Gastroesophageal sphincter (tissue), 4 donors: ENCODE data around the gene SPRN. TPM values are rescaled to one million over a fixed set of nuclear protein-coding genes. Genes with fewer than 3 reads are reported as not detected.
"Not testable (repeated sequence)": the region's sequence is repeated elsewhere in the genome, so short reads cannot be mapped to it uniquely, and the experiment has no call there.

Experiments
- ATAC-seq: fragments of 150-250 bp; one replicate; pipeline ENCODE4 v1.9.1; 2016; ENCODE audit warnings: mild to moderate bottlenecking, moderate library complexity
- H3K27ac ChIP-seq, 4 donors: fragments of 200-600 bp; sonication (generic) in 3 of 4; 1 replicate in 3 of 4; 2 replicates in 1 of 4; pipeline ENCODE4 v1.5.1; 2016 to 2019
- H3K27me3 ChIP-seq: fragments of 200-600 bp; sonication (generic); one replicate; pipeline ENCODE4 v1.5.1; 2019
- H3K36me3 ChIP-seq, 2 donors: fragments of 200-600 bp; sonication (generic); one replicate each; pipeline ENCODE4 v1.5.1; 2019; ENCODE audit warnings: control low read depth in 1 of 2
- H3K4me1 ChIP-seq, 3 donors: fragments of 200-600 bp; sonication (generic); 1 replicate in 2 of 3; 2 replicates in 1 of 3; pipeline ENCODE4 v1.5.1; 2016 to 2019; ENCODE audit warnings: control low read depth in 2 of 3
- H3K4me3 ChIP-seq, 2 donors: fragments of 200-600 bp; sonication (generic); one replicate each; pipeline ENCODE4 v1.5.1; 2019; ENCODE audit warnings: mild to moderate bottlenecking in 1 of 2, moderate library complexity in 1 of 2
- H3K9me3 ChIP-seq, 3 donors: fragments of 200-600 bp; sonication (generic); one replicate each; pipeline ENCODE4 v1.5.1; 2017 to 2019; ENCODE audit warnings: control low read depth in 2 of 3
- CTCF ChIP-seq, 4 experiments: fragments of 200-600 bp in 2 of 4; fragments of 450-650 bp in 2 of 4; sonication (generic) in 1 of 4; IDR thresholded peaks; one replicate each; pipeline ENCODE4 v1.5.1; 2017 to 2019; ENCODE audit warnings: antibody characterized with exemption in 4 of 4, mild to moderate bottlenecking in 2 of 4, moderate library complexity in 2 of 4
- EP300 ChIP-seq: sonication (generic); formaldehyde crosslinking; IDR thresholded peaks from one replicate; pipeline ENCODE4 v1.6.1; 2017; ENCODE audit warnings: antibody characterized with exemption, mild to moderate bottlenecking
- POLR2A ChIP-seq, 2 donors: fragments of 450-650 bp; IDR thresholded peaks; one replicate each; pipeline ENCODE4 v1.6.1; 2017; ENCODE audit warnings: antibody characterized with exemption in 2 of 2, mild to moderate bottlenecking in 2 of 2, moderate library complexity in 1 of 2
- POLR2AphosphoS5 ChIP-seq: sonication (generic); formaldehyde crosslinking; IDR thresholded peaks from one replicate; pipeline ENCODE4 v1.6.1; 2017; ENCODE audit warnings: antibody characterized with exemption
- WGBS, 2 donors: methylation state at CpG; one replicate each; pipeline ENCODE4 v1.1.5; 2018; ENCODE audit warnings: low coverage in 1 of 2; 5-methylcytosine and 5-hydroxymethylcytosine counted together
- total RNA-seq, 4 donors: library from RNA; depleted of rRNA; stranded (reverse); fragments of >200 nt; gene quantifications; one replicate each; pipeline ENCODE4 v1.1.0, GENCODE V29; 2016

The SPRN gene
- total RNA-seq, 4 donors from 2014 or later = 0.12 to 0.35 TPM; not detected in 2

DNA sequence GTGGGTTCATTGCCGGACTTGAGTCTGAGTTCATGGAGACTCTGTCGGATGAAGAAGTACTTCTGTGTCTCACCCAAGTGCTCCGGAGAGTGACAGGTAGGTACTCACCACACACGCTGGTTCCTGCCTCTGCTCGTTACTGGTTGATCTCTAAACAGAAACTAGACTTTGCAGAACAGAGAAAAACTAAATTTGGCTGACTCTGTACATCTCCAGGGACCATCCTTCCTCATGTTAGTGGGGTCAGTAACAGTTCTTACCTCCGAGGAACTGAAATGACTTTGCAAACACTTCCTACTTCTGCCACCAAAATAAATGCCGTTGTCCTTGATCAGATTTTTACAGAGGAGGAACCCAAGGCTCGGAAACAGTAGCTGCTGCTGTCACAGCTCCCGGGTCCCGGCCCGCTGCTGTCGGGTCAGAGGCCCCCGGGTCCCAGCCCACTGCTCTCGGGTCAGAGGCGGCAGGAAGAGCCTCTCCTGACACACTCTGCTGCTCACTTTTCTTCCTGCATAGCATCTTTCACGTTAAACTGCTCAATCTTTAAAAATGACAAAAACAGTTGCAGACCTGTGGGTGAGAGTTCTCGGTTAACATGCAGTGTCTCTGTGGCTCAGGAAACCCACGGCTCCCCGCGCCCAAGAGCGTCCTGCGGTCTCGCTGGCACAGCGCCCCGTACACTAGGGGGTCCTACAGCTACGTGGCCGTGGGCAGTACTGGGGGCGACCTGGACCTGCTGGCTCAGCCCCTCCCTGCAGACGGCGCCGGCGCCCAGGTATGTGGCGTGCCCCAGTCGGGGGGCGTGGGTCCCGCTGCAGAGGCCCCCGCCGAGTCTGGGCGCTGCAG is 35.2 kb downstream of the SPRN start:
- H3K4me3 ChIP-seq = no peak overlapping the region
- no peaks in the 10 kb centered on the region for H3K9me3 ChIP-seq
- ATAC-seq = no peak
- TF ChIP-seq POLR2A (IDR thresholded peaks at IDR 0.05) = no peak
- 73 to 75% methylated on average over 6 to 7 of the region's 39 CpGs for WGBS, 2 donors
- H3K4me1 ChIP-seq = peaks cover 0 to 6% (median 0%) of the 10 kb centered on the region in 3 donors
- H3K27ac ChIP-seq = peak overlapping the region in 2 of 4 donors; percentile 5 to 9
- no peaks in the 10 kb centered on the region for H3K27me3 ChIP-seq
- H3K36me3 ChIP-seq = peaks cover 0 to 58% of the 10 kb centered on the region in 2 donors

DNA sequence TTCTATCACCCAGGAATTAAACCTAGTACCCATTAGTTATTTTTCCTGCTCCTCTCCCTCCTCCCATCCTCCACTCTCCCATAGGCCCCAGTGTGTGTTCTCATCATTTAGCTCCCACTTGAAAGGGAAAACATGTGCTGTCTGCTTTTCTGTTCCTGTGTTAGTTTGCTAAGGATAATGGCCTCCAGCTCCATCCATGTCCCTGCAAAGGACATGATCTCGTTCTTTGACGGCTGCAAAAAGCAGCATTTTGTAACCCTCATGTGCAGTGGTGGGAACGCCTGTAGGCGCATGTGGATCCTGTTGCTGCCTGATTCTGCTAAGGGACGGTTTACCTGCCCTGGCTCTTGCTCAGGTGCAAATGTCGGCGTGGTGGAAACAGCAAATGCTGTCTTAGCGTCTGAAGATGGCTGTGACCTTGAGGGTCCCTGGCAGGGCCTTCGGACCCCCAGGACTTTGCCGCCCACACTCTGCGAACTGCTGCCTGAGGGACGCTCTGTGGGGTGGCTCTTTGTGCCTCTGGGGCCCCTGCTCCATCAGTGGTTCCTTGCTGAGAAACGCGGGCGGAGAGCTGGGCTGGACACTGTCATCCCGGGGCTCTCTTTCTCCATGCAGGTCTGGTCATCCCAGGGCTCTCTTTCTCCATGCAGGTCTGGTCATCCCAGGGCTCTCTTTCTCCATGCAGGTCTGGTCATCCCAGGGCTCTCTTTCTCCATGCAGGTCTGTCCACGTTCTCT is 36.0 kb downstream of the SPRN start:
- TF ChIP-seq EP300 (no peak), CTCF (IDR thresholded peaks at IDR 0.05) (no peak), POLR2A (IDR thresholded peaks at IDR 0.05) (no peak), POLR2AphosphoS5 (no peak)
- 90 to 95% methylated on average over 2 to 6 of the region's 17 CpGs for WGBS, 2 donors
- Histone ChIP-seq H3K27ac (no peak overlapping the region), H3K4me1 (peaks cover 0 to 2% (median 0%) of the 10 kb centered on the region in 3 donors), H3K27me3 (no peaks in the 10 kb centered on the region), H3K4me3 (no peak overlapping the region), H3K36me3 (peaks cover 0 to 66% of the 10 kb centered on the region in 2 donors), H3K9me3 (no peaks in the 10 kb centered on the region)
- no peak for ATAC-seq

DNA sequence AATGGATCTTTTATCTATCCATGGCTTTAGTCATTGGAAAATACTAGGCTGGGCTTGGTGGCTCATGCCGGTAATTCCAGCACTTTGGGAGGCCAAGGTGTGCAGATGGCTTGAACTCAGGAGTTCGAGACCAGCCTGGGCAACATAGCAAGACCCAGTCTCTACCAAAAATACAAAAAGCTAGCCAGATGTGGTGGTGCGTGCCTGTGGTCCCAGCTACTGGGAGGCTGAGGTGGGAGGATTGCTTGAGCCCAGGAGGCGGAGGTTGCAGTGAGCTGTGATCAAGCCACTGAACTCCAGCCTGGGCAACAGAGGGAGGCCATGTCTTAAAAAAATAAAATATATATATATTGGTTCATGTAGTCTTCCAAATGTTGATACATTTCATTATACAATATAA is 37.5 kb downstream of the SPRN start:
- not testable (repeated sequence) for H3K4me1 ChIP-seq, H3K27ac ChIP-seq, H3K4me3 ChIP-seq, H3K27me3 ChIP-seq, ATAC-seq, H3K9me3 ChIP-seq
- H3K36me3 ChIP-seq = peaks cover 0 to 80% of the 10 kb centered on the region in 2 donors
- 94 to 100% methylated on average over 2 to 4 of the region's 4 CpGs for WGBS, 2 donors

GRCh38 chr10:133385214-133385613 is 39.2 kb downstream of the SPRN start:
- H3K36me3 ChIP-seq = peaks cover 0 to 72% of the 10 kb centered on the region in 2 donors
- no peak for ATAC-seq
- H3K27ac ChIP-seq = no peak overlapping the region
- H3K4me1 ChIP-seq = peaks cover 0 to 5% (median 0%) of the 10 kb centered on the region in 3 donors
- TF ChIP-seq POLR2AphosphoS5 (no peak), POLR2A (IDR thresholded peaks at IDR 0.05) (no peak)
- WGBS, 2 donors = 100% methylated on average over 1 to 2 of the region's 2 CpGs
- no peaks in the 10 kb centered on the region for H3K27me3 ChIP-seq
- H3K4me3 ChIP-seq = no peak overlapping the region
- H3K9me3 ChIP-seq = no peaks in the 10 kb centered on the region

GRCh38 chr10:133384071-133384470 is 40.4 kb downstream of the SPRN start:
- H3K9me3 ChIP-seq = no peaks in the 10 kb centered on the region
- WGBS, 2 donors = 96% methylated on average over 5 of the region's 13 CpGs; no CpG with 5 or more reads in 1 of the 2 donors
- TF ChIP-seq EP300 = no peak
- peaks cover 0 to 13% (median 6%) of the 10 kb centered on the region in 3 donors for H3K4me1 ChIP-seq
- H3K27ac ChIP-seq = no peak overlapping the region
- no peak for ATAC-seq
- peaks cover 0 to 61% of the 10 kb centered on the region in 2 donors for H3K36me3 ChIP-seq
- no peak overlapping the region for H3K4me3 ChIP-seq
- no peaks in the 10 kb centered on the region for H3K27me3 ChIP-seq

GRCh38 chr10:133383551-133383950 is 40.9 kb downstream of the SPRN start:
- peaks cover 0 to 55% of the 10 kb centered on the region in 2 donors for H3K36me3 ChIP-seq
- H3K27ac ChIP-seq = no peak overlapping the region
- no peak for ATAC-seq
- H3K27me3 ChIP-seq = no peaks in the 10 kb centered on the region
- peaks cover 0 to 13% (median 6%) of the 10 kb centered on the region in 3 donors for H3K4me1 ChIP-seq
- H3K4me3 ChIP-seq = no peak overlapping the region
- 90 to 97% methylated on average over 2 to 4 of the region's 4 CpGs for WGBS, 2 donors
- H3K9me3 ChIP-seq = no peaks in the 10 kb centered on the region
- TF ChIP-seq POLR2A (IDR thresholded peaks at IDR 0.05) (no peak), POLR2AphosphoS5 (no peak), CTCF (IDR thresholded peaks at IDR 0.05) (no peak), EP300 (no peak)
